Cardiac fibroblast (primary cell): Measurements from ENCODE around the gene NOC4L.
A peak's percentile ranks its signal among the peaks of the same experiment; 100 is the strongest.

Experiments
- DNase-seq, 2 donors: peaks; one replicate each; pipeline versions ENCODE4 v3.0.0 to v3.0.0-alpha.2; 2010; ENCODE audit warnings: low read depth in 2 of 2
- H3K4me3 ChIP-seq, 2 donors: replicated peaks in 1 of 2; 1 replicate in 1 of 2; 2 replicates in 1 of 2; pipeline ENCODE4 v1.5.1; 2011; ENCODE audit warnings: low read depth in 2 of 2, low read length in 2 of 2, mild to moderate bottlenecking in 2 of 2, moderate library complexity in 1 of 2
- TF ChIP-seq, protein P1 (sequence below): IDR thresholded peaks from one replicate; pipeline ENCODE4 v1.5.1; 2011; ENCODE audit warnings: low read depth, mild to moderate bottlenecking, low read length, inconsistent platforms

NOC4L gene

DNA sequence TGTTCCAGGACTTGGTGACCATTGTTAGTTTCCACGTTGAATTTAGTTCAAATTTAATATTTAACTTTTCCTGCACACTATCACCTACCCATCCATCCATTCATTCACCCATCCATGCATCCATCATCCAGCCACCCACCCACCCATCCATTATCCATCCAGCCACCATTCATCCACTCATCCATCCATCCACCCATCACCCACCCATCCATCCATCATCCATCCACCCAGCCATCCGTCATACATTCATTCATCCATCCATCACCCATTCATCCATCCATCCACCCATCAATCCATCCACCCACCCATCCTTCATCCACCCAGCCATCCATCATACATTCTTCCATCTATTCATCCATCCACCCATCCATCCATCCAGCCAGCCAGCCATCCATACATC lies 21.8 kb downstream of the NOC4L start:
- DNase-seq = no peak
- no peak overlapping the region for H3K4me3 ChIP-seq

DNA sequence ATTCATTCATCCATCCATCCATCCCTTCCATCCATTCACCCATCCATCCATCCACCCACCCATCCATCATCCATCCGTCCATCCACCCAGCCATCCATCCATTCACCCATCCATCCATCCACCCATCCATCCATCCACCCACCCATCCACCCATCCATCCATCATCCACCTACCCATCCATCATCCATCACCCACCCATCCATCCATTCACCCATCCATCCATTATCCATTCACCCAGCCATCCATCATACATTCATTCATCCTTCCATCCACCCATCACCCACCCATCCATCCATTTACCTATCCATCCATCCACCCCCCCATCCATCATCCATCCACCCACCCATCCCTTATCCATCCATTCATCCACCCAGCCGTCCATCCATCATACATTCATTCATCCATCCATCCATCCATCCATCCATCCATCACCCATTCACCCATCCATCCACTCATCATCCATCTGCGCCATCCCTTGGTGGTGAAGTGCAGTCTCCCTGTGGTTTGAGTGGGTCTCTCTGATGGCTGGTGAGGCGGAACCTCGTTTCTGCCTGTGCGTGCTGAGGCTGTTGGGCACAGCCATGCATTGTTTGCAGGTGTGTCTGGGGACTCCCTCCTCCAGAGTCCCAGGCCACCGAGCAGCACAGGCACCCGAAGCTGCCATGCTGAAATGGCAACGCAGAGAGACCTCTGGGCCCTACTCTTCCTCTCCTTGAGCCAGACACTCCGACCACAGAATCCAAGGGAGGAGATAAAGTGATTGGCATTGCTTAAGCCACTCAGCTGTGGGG lies 22.7 kb downstream of the NOC4L start:
- H3K4me3 ChIP-seq = no peak overlapping the region

More for the DNA sequence above, 21.8 kb downstream of the NOC4L start:
- TF ChIP-seq, protein P1, sequence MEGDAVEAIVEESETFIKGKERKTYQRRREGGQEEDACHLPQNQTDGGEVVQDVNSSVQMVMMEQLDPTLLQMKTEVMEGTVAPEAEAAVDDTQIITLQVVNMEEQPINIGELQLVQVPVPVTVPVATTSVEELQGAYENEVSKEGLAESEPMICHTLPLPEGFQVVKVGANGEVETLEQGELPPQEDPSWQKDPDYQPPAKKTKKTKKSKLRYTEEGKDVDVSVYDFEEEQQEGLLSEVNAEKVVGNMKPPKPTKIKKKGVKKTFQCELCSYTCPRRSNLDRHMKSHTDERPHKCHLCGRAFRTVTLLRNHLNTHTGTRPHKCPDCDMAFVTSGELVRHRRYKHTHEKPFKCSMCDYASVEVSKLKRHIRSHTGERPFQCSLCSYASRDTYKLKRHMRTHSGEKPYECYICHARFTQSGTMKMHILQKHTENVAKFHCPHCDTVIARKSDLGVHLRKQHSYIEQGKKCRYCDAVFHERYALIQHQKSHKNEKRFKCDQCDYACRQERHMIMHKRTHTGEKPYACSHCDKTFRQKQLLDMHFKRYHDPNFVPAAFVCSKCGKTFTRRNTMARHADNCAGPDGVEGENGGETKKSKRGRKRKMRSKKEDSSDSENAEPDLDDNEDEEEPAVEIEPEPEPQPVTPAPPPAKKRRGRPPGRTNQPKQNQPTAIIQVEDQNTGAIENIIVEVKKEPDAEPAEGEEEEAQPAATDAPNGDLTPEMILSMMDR = no peak

DNA sequence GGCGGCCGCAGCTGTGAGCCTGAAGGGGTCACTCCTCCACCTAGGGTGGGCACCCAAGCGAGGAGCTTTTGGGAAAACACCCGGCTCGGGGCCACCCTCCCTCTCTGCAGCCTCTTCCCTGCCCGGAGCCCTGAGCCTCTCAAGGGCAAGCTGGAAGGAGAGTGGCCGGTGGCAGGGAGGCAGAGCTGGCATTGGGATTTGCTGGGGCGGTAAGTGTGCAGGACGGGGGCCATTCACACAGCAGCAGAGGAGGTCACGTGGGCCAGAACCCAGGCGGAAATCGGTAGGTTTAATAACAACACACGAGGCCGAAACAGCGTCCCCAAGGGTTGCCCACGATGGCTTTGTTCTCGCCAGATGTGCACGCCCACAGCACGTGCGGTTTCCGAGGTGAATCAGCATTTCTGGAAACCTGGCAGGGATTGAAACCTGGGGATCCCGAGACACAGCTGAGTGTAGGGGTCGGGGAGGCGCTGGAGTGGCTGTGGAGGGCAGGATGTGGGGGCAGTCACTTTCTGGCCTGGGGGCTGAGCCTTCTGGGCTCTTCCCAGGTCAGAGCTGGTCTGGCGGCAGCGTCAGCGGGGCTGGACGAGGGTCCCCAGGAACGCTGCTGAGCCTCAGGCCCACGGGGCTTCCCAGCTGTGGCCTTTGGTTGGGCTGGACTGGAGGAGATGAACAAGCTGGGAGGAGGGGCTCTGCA lies 23.5 kb downstream of the NOC4L start:
- DNase-seq = no peak
- TF ChIP-seq, protein P1 = no peak
- H3K4me3 ChIP-seq = no peak overlapping the region

More for the DNA sequence above, 22.7 kb downstream of the NOC4L start:
- no peak for DNase-seq
- TF ChIP-seq, protein P1 = no peak

DNA sequence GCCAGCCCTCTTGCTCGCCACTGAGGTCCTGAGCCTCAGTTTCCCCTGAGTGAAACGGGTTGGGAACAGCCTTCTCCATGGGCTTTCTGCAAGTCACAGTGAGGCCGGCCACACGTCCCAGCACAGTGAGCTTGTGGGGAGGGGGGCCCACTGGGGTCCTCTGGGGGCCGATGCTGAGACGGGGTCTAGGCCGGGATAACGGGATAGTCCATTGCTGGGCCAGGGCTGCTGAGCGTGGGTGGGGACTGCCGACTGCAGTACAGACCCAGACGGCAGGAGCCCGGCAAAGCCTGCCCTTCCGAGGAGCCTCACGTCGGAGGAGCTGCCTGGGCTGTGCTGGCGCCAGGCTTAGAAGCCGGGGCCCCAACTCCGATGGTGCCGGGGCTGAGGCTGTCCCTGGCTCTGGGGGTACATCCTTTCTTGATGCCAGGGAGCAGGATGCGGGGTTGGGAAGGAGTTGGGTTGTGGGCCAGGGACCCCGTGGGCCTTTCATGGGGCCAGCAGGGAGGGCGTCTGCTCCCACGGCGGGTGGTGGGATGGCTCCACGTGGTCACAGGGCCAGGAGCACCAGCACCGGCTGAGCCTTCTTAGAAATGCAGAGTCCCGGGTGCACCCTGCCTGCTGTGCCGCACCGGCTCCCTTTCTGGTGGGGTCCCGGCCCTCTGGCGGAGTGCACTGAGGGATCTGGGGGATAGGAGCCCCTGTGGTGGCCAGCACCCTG lies 24.2 kb downstream of the NOC4L start:
- TF ChIP-seq, protein P1 = no peak
- no peak for DNase-seq

DNA sequence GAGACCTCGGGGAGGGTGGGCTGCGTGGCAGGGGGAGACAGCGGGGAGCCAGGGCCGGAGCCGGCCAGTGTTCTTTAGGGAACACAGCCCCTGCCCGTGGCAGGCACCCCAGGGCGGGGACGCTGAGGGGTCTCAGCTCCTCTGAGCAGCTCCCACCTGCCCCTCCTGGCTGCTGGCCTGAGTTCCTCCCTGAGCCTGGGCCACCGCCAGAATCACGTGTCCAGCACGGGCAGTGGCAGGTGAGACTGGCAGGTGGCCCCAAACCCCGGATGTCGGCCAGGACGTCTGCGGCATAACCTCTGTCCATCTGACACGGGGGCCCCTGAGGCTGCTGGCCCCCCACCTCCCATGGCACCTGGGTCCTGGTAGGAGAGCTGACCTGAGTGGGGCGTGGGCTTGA lies 25.1 kb downstream of the NOC4L start:
- no peak overlapping the region for H3K4me3 ChIP-seq
- DNase-seq = no peak
- TF ChIP-seq, protein P1 = no peak

More for the DNA sequence above, 24.2 kb downstream of the NOC4L start:
- no peak overlapping the region for H3K4me3 ChIP-seq

DNA sequence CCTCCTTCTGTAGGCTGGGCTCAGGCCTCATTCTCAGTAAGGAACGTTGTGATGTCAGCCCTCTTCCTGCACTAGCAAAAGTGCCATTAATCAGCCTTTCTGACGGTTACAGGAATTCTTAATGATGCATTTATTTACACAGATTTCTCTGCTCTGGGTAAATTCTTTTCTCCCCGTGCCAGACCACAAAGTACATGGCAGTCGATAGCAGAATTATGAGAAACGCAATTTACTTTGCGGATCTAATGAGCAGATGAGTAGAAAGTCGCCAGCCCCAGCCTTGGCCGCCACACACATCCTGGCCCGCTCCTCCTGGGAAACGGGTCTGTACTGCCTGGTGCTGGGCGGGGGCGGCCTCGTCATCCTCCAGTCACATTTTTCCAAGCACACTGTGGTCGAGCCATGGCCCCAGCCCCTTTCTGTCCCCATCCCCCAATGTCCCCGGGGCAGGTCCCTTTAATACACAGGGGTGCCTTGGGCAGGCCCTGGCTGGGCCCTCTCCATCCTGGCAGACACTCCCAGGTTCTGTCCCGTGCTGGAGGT lies 25.9 kb downstream of the NOC4L start:
- H3K4me3 ChIP-seq = no peak overlapping the region
- TF ChIP-seq, protein P1 = no peak
- DNase-seq = peak; percentile 47 to 74
